Skin epidermis (tissue), 12 donors: ENCODE data around the gene ITGA4.
A peak's percentile ranks its signal among the peaks of the same experiment; 100 is the strongest.

ENCODE experiments used
- H3K27ac ChIP-seq, 21 experiments: fragments of 200-600 bp; sonication (generic) in 11 of 21; one replicate each; pipeline ENCODE4 v1.5.0; 2020; ENCODE audit warnings: mild to moderate bottlenecking in 3 of 21, inconsistent platforms in 2 of 21, moderate library complexity in 2 of 21
- H3K4me3 ChIP-seq, 7 experiments: fragments of 200-600 bp; sonication (generic) in 2 of 7; one replicate each; pipeline ENCODE4 v1.5.0; 2020; ENCODE audit warnings: inconsistent platforms in 2 of 7, mild to moderate bottlenecking in 2 of 7, moderate library complexity in 1 of 7

ITGA4 gene

GRCh38 chr2:181457741-181458425 lies 697 bp downstream of the ITGA4 start:
- Histone ChIP-seq H3K4me3 (peak overlapping the region; percentile 46 to 69 (median 52)), H3K27ac (peak overlapping the region; percentile 19 to 94 (median 77))

- peak overlapping the region in 11 of 21 experiments; percentile 71 to 94 (median 87) for H3K27ac ChIP-seq
- H3K4me3 ChIP-seq = peak overlapping the region in 6 of 7 experiments; percentile 2 to 69 (median 51)
These were observed 1.7 kb downstream of the ITGA4 start for GRCh38 chr2:181458871-181459270.

- Histone ChIP-seq H3K4me3 (peak overlapping the region in 6 of 7 experiments; percentile 0 to 69 (median 31)), H3K27ac (peak overlapping the region in 8 of 21 experiments; percentile 19 to 94 (median 90))
These were observed 2.4 kb downstream of the ITGA4 start for GRCh38 chr2:181459621-181460021.

GRCh38 chr2:181461056-181461997 lies 4.1 kb downstream of the ITGA4 start:
- peak overlapping the region in 6 of 21 experiments; percentile 9 to 77 (median 16) for H3K27ac ChIP-seq
- H3K4me3 ChIP-seq = peak overlapping the region in 2 of 7 experiments; percentile 9 to 17

- Histone ChIP-seq H3K4me3 (no peak overlapping the region), H3K27ac (peak overlapping the region in 1 of 21 experiments; percentile 77)
These were observed 4.8 kb downstream of the ITGA4 start for GRCh38 chr2:181462033-181462432.

GRCh38 chr2:181463588-181463987 lies 6.4 kb downstream of the ITGA4 start:
- Histone ChIP-seq H3K4me3 (no peak overlapping the region), H3K27ac (peak overlapping the region in 1 of 21 experiments; percentile 77)

GRCh38 chr2:181464966-181465365 lies 7.8 kb downstream of the ITGA4 start:
- no peak overlapping the region for H3K4me3 ChIP-seq
- H3K27ac ChIP-seq = peak overlapping the region in 2 of 21 experiments; percentile 4 to 33

DNA sequence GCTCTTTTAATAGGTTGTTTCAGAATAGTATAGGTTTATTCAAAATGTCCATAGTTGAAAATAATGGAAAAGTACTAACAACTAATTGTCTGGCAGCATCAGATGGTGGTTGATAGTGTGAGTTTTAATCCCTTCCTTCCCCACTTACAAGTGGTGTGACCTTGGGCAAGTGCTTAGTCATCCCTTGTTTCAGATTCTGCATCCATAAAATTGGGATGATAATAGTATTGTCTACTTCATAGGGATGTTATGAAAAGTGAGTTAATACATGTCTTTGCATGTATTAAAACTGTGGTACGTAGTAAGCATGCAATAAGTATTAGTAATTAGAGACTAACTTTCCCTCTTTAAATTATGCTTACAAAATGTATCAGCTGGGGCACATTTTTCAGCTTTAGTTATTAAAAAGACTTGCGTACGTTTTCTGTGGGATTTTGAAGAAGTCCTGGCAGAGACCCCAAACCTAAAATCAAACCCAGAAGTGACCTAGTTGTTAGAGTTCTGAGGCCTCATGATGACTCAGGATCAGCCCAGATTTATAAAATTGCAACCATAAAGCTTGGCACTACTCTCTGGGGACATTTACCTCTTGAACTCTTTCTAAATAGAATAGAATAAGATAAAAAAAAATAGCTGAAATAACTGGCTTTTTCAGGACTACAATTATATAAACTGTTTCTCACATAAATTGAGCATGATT lies 8.6 kb downstream of the ITGA4 start:
- peak overlapping the region in 4 of 21 experiments; percentile 4 to 36 (median 24) for H3K27ac ChIP-seq

DNA sequence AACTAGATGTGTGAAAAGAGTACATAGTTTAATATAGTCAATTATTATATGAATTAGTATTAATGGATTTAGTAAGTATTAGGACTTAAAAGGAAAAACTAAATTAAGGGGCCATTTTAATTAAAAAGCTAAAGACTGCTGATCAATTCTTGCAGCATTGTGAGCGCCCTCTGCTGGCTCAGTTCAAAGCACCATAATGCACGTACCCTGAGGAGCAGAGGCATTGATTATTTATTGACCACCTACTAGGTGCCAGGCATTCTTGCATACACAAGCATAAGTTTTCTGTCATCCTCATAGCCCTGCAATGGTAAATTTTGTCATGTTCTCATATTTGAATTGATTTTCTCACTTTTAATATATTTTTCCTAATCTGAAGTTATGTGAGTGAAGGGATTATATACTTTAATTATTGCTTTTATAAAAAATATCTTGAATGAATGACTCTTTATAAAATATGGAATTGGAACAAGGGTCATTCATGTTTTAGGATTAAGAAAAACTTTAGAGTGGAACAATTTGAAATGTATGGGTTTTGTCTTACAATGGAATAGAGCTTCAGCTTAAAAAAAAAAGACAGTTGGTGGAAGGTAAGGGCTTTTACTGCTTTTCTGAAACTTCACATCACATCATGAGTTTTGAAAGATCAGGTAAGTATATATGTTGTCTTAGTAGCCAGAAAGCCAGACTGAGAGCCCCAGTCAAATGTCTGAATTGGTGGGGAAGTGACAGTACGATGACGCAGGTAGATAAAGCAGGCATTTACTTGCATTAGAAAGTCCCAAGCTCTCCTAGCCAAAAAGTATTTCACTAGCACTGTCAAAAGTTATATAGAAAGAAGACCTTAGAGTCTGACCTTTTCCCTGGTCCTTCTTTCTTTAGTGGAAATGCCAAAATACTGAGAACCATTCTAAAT lies 9.7 kb downstream of the ITGA4 start:
- H3K4me3 ChIP-seq = no peak overlapping the region
- peak overlapping the region in 3 of 21 experiments; percentile 12 to 36 (median 33) for H3K27ac ChIP-seq

More for the DNA sequence above, 8.6 kb downstream of the ITGA4 start:
- H3K4me3 ChIP-seq = no peak overlapping the region

- Histone ChIP-seq H3K27ac (peak overlapping the region in 1 of 21 experiments; percentile 6), H3K4me3 (no peak overlapping the region)
These were observed 11.0 kb downstream of the ITGA4 start for GRCh38 chr2:181467966-181468707.

DNA sequence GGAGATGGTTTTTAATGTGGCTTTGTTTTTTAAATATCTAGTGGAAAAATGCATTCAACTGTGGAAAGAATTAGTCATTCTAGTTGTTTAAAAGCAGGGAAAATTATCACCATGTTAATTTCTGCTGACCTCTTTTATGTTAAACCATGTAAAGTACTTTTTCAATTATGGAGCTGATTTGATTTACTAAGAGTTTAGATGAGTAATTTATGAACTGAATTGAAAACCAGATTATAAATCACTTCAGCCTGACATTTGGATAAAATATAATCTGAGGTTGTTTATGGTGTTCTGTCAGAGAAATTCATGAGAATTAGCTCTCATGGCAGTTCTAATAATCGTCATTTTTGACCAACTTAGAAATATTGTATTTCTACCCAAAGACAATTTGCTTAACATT lies 11.6 kb downstream of the ITGA4 start:
- H3K27ac ChIP-seq = no peak overlapping the region
- H3K4me3 ChIP-seq = no peak overlapping the region

GRCh38 chr2:181471226-181471625 lies 14.0 kb downstream of the ITGA4 start:
- H3K4me3 ChIP-seq = no peak overlapping the region
- peak overlapping the region in 1 of 21 experiments; percentile 14 for H3K27ac ChIP-seq

DNA sequence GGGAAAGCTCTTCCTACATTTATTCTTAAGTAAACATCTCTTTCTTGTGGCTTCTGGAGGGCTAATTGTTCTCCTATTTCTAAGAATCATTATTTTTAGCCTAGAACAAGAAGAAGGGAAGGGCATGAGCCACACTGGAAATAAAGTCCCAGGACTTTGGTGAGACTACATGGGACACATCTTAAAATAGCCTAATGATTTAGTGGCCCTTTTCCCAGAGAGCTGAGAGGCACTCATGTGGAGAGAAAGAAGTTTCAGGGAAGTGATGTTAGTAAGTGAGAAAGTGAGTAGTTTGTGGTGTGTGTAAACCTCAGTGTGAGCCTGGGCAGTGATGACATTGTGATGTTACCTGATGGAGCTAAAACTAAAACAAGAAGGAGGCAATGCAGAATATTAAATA lies 14.6 kb downstream of the ITGA4 start:
- no peak overlapping the region for H3K27ac ChIP-seq
- no peak overlapping the region for H3K4me3 ChIP-seq

GRCh38 chr2:181472990-181473389 lies 15.8 kb downstream of the ITGA4 start:
- peak overlapping the region in 1 of 21 experiments; percentile 28 for H3K27ac ChIP-seq

GRCh38 chr2:181474222-181474881 lies 17.2 kb downstream of the ITGA4 start:
- Histone ChIP-seq H3K27ac (no peak overlapping the region), H3K4me3 (no peak overlapping the region)

More at GRCh38 chr2:181472990-181473389, 15.8 kb downstream of the ITGA4 start:
- H3K4me3 ChIP-seq = no peak overlapping the region

GRCh38 chr2:181483211-181483610 lies 26.0 kb downstream of the ITGA4 start:
- Histone ChIP-seq H3K27ac (no peak overlapping the region), H3K4me3 (no peak overlapping the region)

DNA sequence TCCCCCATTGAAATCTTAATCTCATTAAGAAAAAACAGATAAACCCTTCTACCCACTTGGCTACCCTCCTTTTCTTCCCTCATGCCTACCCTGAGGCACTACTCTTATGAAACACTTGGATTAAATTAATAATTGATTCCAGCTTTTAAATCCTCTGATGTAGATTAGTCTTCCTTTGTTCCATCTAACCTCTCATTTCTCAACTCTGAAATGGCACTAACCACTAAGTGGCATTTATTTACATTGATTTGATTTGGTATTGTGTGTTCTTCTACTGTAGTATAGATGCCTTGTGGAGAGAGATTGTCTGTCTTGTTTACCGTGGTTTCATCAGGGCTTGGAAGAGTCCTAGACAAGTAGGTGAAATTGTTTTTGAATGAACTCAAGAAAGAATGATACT lies 26.7 kb downstream of the ITGA4 start:
- no peak overlapping the region for H3K27ac ChIP-seq
- H3K4me3 ChIP-seq = no peak overlapping the region
